Measurements from ENCODE around the gene MORN3. TPM values are rescaled to one million over a fixed set of nuclear protein-coding genes. Genes with fewer than 3 reads are reported as not detected.

Gene MORN3
- total and polyA plus RNA-seq, 9 of the 15 experiments (the other 6 are each of a cell fraction or from before 2014, with no cell fraction given): 0.09 to 0.27 (median 0.20) TPM

DNA sequence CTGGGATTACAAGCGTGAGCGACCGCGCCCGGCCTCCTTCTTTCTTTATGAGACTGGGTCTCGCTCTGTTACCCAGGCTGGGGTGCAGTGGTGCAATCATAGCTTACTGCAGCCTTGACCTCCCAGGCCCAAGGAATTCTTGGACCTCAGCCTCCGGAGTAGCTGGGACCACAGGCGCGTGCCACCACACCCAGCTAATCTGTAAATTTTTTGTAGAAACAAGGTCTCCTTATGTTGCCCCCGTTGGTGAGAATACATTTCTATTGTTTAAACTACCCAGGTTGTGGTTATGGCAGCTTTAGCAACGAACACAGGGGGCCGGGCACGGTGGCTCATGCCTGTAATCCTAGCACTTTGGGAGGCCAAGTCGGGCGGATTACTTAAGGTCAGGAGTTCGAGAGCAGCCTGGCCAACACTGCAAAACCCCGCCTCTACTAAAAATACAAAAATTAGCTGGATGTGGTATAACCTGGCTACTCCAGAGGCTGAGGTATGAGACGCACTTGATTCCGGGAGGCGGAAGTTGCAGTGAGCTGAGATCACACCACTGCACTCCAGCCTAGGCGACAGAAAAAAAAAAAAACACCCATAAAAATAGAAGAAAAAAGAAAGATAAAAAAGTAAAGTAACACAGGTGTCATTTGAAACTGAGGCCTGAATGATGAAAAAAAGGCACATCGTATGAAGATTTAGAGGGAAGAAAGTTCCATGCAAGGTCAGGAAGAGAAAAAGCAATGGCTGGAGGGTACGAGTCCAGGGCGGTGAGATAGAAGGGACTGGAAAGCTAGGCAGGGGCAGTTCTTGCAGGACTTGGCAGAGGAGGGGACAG, 42.1 kb upstream of the MORN3 start (continued):
- TF ChIP-seq SP1 (CRISPR knock-in tag; IDR thresholded peaks at IDR 0.05) (peak; percentile 16; the same call in 1 of the 2 replicates), NBN (IDR thresholded peaks at IDR 0.05; ENCODE audit: low read depth) (peak; percentile 35; the same call in 1 of the 2 replicates), HDGF (IDR thresholded peaks at IDR 0.05) (0 out of 2 replicates have a peak, but pooled peaks have one; percentile 61), PHF21A (IDR thresholded peaks at IDR 0.05; ENCODE audit: borderline replicate concordance, low read depth) (no peak), ZNF133 (CRISPR knock-in tag; IDR thresholded peaks at IDR 0.05) (no peak), WHSC1 (IDR thresholded peaks at IDR 0.05; ENCODE audit: low read length) (no peak), RBM14 (IDR thresholded peaks at IDR 0.05; ENCODE audit: borderline replicate concordance, insufficient read depth, low read depth, low read length) (no peak)
- TF ChIP-seq, protein P1, sequence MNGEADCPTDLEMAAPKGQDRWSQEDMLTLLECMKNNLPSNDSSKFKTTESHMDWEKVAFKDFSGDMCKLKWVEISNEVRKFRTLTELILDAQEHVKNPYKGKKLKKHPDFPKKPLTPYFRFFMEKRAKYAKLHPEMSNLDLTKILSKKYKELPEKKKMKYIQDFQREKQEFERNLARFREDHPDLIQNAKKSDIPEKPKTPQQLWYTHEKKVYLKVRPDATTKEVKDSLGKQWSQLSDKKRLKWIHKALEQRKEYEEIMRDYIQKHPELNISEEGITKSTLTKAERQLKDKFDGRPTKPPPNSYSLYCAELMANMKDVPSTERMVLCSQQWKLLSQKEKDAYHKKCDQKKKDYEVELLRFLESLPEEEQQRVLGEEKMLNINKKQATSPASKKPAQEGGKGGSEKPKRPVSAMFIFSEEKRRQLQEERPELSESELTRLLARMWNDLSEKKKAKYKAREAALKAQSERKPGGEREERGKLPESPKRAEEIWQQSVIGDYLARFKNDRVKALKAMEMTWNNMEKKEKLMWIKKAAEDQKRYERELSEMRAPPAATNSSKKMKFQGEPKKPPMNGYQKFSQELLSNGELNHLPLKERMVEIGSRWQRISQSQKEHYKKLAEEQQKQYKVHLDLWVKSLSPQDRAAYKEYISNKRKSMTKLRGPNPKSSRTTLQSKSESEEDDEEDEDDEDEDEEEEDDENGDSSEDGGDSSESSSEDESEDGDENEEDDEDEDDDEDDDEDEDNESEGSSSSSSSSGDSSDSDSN (IDR thresholded peaks at IDR 0.05; ENCODE audit: borderline replicate concordance in 1 of 2, low read depth in 2 of 2, low read length in 2 of 2): 0 out of 4 replicates have a peak, but pooled peaks of 1 of the 2 experiments have one; percentile 9
- TF ChIP-seq, protein P2, sequence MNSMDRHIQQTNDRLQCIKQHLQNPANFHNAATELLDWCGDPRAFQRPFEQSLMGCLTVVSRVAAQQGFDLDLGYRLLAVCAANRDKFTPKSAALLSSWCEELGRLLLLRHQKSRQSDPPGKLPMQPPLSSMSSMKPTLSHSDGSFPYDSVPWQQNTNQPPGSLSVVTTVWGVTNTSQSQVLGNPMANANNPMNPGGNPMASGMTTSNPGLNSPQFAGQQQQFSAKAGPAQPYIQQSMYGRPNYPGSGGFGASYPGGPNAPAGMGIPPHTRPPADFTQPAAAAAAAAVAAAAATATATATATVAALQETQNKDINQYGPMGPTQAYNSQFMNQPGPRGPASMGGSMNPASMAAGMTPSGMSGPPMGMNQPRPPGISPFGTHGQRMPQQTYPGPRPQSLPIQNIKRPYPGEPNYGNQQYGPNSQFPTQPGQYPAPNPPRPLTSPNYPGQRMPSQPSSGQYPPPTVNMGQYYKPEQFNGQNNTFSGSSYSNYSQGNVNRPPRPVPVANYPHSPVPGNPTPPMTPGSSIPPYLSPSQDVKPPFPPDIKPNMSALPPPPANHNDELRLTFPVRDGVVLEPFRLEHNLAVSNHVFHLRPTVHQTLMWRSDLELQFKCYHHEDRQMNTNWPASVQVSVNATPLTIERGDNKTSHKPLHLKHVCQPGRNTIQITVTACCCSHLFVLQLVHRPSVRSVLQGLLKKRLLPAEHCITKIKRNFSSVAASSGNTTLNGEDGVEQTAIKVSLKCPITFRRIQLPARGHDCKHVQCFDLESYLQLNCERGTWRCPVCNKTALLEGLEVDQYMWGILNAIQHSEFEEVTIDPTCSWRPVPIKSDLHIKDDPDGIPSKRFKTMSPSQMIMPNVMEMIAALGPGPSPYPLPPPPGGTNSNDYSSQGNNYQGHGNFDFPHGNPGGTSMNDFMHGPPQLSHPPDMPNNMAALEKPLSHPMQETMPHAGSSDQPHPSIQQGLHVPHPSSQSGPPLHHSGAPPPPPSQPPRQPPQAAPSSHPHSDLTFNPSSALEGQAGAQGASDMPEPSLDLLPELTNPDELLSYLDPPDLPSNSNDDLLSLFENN (IDR thresholded peaks at IDR 0.05; ENCODE audit: low read depth in 2 of 2, low read length in 2 of 2): no peak
- TF ChIP-seq, protein P3, sequence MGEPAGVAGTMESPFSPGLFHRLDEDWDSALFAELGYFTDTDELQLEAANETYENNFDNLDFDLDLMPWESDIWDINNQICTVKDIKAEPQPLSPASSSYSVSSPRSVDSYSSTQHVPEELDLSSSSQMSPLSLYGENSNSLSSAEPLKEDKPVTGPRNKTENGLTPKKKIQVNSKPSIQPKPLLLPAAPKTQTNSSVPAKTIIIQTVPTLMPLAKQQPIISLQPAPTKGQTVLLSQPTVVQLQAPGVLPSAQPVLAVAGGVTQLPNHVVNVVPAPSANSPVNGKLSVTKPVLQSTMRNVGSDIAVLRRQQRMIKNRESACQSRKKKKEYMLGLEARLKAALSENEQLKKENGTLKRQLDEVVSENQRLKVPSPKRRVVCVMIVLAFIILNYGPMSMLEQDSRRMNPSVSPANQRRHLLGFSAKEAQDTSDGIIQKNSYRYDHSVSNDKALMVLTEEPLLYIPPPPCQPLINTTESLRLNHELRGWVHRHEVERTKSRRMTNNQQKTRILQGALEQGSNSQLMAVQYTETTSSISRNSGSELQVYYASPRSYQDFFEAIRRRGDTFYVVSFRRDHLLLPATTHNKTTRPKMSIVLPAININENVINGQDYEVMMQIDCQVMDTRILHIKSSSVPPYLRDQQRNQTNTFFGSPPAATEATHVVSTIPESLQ (CRISPR knock-in tag; IDR thresholded peaks at IDR 0.05): no peak
